Parathyroid adenoma (tissue), 2 donors: ENCODE data around the gene BHMT2.

ENCODE experiments used
- H2AFZ ChIP-seq: fragments of 300-600 bp; sonication (generic); one replicate; pipeline ENCODE4 v1.7.0; 2017; ENCODE audit warnings: antibody characterized with exemption, mild to moderate bottlenecking
- H3K27ac ChIP-seq: fragments of 300-600 bp; sonication (generic); one replicate; pipeline ENCODE4 v1.7.0; 2017
- H3K27me3 ChIP-seq: fragments of 300-600 bp; sonication (generic); one replicate; pipeline ENCODE4 v1.7.0; 2017; ENCODE audit warnings: low read length; ENCODE audit not compliant: control insufficient read depth, insufficient read depth
- H3K36me3 ChIP-seq: fragments of 300-600 bp; sonication (generic); one replicate; pipeline ENCODE4 v1.7.0; 2017; ENCODE audit warnings: low read length; ENCODE audit not compliant: control insufficient read depth, insufficient read depth
- H3K4me1 ChIP-seq: fragments of 300-600 bp; sonication (generic); one replicate; pipeline ENCODE4 v1.7.0; 2017; ENCODE audit warnings: control low read depth
- H3K4me2 ChIP-seq: fragments of 300-600 bp; sonication (generic); one replicate; pipeline ENCODE4 v1.7.0; 2017; ENCODE audit warnings: low read length
- H3K4me3 ChIP-seq: fragments of 300-600 bp; sonication (generic); one replicate; pipeline ENCODE4 v1.7.0; 2017; ENCODE audit warnings: low read depth, low read length
- H3K79me2 ChIP-seq: fragments of 300-600 bp; sonication (generic); one replicate; pipeline ENCODE4 v1.7.0; 2017; ENCODE audit warnings: control low read depth
- H3K9ac ChIP-seq: fragments of 300-600 bp; sonication (generic); one replicate; pipeline ENCODE4 v1.7.0; 2017; ENCODE audit warnings: mild to moderate bottlenecking
- H3K9me3 ChIP-seq: fragments of 300-600 bp; sonication (generic); one replicate; pipeline ENCODE4 v1.7.0; 2017; ENCODE audit warnings: low read length; ENCODE audit not compliant: control insufficient read depth
- TF ChIP-seq, protein P1 (sequence below): fragments of 300-600 bp; sonication (generic); IDR thresholded peaks from one replicate; pipeline ENCODE4 v1.7.0; 2017; ENCODE audit warnings: antibody characterized with exemption, mild to moderate bottlenecking
- donor health status: primary hyperparathyroidism.

Gene BHMT2

DNA sequence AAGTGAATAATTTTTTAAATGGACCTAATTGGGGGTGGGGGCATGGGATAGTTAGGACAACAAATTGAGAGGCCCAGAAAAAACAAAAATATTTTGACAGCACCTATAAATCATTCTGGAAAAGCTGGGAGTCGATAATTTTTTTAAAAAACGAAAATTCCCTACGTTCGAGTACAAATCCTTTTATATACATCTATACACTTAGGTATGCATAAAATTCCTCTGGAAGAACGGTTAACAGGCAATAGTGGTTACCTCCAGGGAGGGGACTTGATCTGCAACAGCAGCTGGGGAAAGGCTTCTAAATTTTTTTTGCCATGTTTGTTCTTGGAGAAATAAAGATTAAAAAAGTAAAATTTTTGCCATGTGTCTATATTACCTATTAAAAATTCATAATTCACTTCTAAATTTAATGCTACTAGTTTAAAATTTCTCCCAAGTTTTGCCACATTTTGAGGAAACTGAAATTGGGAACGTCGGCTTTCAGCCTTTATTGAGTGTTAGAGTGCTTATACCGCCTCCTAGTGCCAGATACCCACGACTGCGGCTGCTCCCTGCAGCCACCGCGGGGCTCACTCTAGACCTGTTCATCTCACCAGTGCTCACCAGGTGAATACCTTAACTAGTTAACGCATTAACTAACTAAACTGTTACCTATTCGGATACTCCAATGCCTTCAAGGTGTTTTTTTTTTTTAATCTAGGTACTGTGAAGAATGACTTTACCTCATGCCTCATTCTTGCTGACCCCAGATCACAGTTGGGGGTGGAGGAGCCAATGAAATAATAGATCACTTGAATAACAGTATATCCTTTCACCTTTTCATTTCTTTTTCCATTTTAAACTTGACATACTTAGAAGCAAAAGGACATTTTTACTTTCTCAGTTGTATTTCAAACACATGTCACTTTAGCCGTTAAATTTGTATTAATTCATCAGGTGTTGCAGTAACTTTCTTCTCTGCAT is 40.2 kb downstream of the BHMT2 start:
- H3K27me3 ChIP-seq, result peaks cover 3% of the 10 kb centered on the region
- no peak overlapping the region for H2AFZ ChIP-seq
- H3K36me3 ChIP-seq, result no peaks in the 10 kb centered on the region
- no peaks in the 10 kb centered on the region for H3K4me1 ChIP-seq
- H3K4me3 ChIP-seq, result no peak overlapping the region
- H3K4me2 ChIP-seq, result no peak overlapping the region
- H3K27ac ChIP-seq, result no peak overlapping the region
- no peaks in the 10 kb centered on the region for H3K79me2 ChIP-seq
- TF ChIP-seq, protein P1, sequence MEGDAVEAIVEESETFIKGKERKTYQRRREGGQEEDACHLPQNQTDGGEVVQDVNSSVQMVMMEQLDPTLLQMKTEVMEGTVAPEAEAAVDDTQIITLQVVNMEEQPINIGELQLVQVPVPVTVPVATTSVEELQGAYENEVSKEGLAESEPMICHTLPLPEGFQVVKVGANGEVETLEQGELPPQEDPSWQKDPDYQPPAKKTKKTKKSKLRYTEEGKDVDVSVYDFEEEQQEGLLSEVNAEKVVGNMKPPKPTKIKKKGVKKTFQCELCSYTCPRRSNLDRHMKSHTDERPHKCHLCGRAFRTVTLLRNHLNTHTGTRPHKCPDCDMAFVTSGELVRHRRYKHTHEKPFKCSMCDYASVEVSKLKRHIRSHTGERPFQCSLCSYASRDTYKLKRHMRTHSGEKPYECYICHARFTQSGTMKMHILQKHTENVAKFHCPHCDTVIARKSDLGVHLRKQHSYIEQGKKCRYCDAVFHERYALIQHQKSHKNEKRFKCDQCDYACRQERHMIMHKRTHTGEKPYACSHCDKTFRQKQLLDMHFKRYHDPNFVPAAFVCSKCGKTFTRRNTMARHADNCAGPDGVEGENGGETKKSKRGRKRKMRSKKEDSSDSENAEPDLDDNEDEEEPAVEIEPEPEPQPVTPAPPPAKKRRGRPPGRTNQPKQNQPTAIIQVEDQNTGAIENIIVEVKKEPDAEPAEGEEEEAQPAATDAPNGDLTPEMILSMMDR, result no peak
- no peak overlapping the region for H3K9ac ChIP-seq
- no peaks in the 10 kb centered on the region for H3K9me3 ChIP-seq

DNA sequence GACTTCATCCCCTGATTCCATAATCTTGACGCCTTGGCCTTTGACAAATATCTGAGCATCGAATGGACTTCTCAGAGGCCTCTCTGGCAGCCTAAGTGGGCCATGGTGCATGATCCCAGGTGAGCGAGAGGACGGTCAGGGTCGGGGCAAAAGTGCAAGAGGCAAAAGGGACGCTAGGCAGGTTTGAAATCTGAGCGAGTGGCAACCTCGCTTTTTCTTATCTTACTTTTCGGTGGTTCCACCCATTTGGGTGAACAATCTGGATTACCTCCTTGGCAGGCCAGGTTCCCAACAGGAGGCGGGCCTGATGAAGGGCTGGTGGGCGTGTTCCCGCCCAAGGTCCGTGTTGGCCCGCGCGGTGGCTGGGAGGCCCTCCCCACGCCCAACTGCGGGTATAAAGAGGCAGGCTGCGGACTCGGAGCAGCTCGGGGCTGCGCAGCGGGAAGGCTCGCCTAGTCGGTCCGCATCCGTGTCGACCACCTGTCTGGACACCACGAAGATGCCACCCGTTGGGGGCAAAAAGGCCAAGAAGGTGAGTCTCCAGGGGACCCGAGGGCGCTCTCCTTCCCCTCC is 41.9 kb downstream of the BHMT2 start, which contains the start of gene BHMT:
TSS of gene BHMT (plus strand) at position 423 of the 573 bp plus-strand sequence. CDS start at position 500, 77 bp downstream.
- no peaks in the 10 kb centered on the region for H3K9me3 ChIP-seq
- H3K27me3 ChIP-seq, result peaks cover 3% of the 10 kb centered on the region
- H3K9ac ChIP-seq, result no peak within 1 kb of the TSS
- TF ChIP-seq, protein P1, result no peak
- H3K4me2 ChIP-seq, result no peak within 1 kb of the TSS
- H3K27ac ChIP-seq, result no peak within 1 kb of the TSS
- no peaks in the 10 kb centered on the region for H3K36me3 ChIP-seq
- H2AFZ ChIP-seq, result peak within 1 kb of the TSS; percentile 50
- no peaks in the 10 kb centered on the region for H3K79me2 ChIP-seq
- H3K4me3 ChIP-seq, result no peak within 1 kb of the TSS
- H3K4me1 ChIP-seq, result no peaks in the 10 kb centered on the region

DNA sequence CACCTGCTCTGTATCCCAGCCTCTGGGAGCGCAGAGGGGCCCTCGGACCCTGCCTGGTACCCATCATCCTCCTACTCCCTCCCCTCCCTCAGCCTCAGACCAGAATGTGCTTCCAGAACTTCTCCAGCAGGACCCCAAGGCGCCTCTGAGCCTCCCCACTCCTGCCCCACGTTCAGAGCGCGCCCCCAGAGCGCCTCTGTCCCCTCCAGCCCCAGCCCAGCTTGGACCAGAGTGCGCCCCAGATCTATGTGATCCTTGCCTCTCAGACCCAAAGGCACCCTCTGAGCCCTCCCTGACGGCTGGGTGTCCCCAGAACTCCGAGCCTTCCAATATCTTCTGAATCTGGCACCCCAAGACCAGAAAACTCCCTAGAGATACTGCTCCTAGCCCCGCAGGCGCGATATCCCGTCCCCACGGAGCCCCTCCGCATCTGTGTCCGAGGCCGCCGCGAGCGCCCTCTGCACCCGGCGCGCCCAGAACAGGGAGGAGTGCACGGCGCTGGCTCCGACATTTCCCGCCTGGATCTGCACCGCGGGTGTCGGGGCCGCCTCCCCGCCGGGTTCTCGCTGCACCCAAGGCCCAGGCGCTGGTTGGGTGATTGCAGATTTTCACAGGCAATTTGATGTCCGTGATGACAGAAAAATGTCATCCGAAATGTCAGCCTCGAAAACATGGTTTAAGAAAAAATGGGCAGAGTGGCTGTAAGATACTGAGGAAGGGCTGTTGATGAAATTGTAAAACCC is 42.6 kb downstream of the BHMT2 start:
- Histone ChIP-seq H3K36me3 (no peaks in the 10 kb centered on the region), H3K4me2 (no peak overlapping the region), H3K79me2 (no peaks in the 10 kb centered on the region), H3K4me3 (no peak overlapping the region), H3K27ac (no peak overlapping the region), H2AFZ (peak overlapping the region; percentile 50), H3K9ac (no peak overlapping the region), H3K4me1 (no peaks in the 10 kb centered on the region), H3K9me3 (no peaks in the 10 kb centered on the region), H3K27me3 (peaks cover 3% of the 10 kb centered on the region)
- TF ChIP-seq, protein P1, result no peak

DNA sequence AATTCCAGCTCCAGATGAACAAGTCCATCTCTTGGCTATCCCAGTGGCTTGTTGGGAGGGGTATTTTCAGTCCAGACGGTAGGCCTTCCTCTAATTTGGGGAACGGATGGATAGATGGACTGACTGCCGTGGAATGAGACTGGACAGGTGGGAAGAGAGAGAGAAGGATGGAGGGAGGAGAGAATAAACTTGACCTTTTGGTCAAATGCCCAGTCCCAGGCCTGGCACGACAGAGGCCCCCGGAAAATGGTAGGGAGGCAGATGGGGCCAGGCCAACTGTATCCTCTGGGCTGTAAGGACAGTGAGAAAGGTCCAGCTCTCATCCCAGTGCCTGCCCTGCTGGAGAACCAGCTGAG is 43.1 kb downstream of the BHMT2 start:
- H3K9ac ChIP-seq, result no peak overlapping the region

More for the DNA sequence above, 43.1 kb downstream of the BHMT2 start:
- no peak overlapping the region for H3K4me3 ChIP-seq
- no peak overlapping the region for H2AFZ ChIP-seq
- no peaks in the 10 kb centered on the region for H3K4me1 ChIP-seq
- no peak overlapping the region for H3K4me2 ChIP-seq
- no peak overlapping the region for H3K27ac ChIP-seq
- peaks cover 3% of the 10 kb centered on the region for H3K27me3 ChIP-seq
- H3K9me3 ChIP-seq, result no peaks in the 10 kb centered on the region
- TF ChIP-seq, protein P1, result no peak
- no peaks in the 10 kb centered on the region for H3K36me3 ChIP-seq
- no peaks in the 10 kb centered on the region for H3K79me2 ChIP-seq
